ENCODE measurements around the gene PCDHB12. TPM values are rescaled to one million over a fixed set of nuclear protein-coding genes. Genes with fewer than 3 reads are reported as not detected.
"Not testable (repeated sequence)": the region's sequence is repeated elsewhere in the genome, so short reads cannot be mapped to it uniquely, and the experiment has no call there.

Gene PCDHB12
- total RNA-seq, 1 donor from 2014 or later: 1.7 TPM

DNA sequence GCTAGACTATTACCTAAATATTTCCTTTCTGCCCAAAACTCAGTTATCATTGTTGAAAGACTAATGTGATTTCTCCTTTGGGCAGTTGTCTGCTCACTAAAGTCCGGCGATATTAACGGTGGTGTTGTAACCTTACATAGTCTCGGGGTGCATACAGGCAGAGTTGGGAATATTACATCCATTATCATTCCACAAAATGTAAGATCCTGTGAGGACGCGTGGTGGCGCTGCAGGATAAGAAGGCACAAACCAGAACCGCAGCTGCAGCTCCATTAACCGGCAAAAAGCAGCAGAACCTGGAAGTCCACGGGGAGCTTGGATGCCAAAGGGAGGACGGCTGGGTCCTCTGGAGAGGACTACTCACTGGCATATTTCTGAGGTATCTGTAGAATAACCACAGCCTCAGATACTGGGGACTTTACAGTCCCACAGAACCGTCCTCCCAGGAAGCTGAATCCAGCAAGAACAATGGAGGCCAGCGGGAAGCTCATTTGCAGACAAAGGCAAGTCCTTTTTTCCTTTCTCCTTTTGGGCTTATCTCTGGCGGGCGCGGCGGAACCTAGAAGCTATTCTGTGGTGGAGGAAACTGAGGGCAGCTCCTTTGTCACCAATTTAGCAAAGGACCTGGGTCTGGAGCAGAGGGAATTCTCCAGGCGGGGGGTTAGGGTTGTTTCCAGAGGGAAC lies 5.3 kb downstream of the PCDHB12 start, which contains the start of gene PCDHB13:
TSS of gene PCDHB13 (plus strand) at position 264 of the 684 bp plus-strand sequence. CDS start at position 469, 205 bp downstream.
- not testable (repeated sequence) for H3K27ac Mint-ChIP-seq (ENCODE audit: unreplicated experiment); H3K4me1 Mint-ChIP-seq (ENCODE audit: low read depth); H3K27me3 Mint-ChIP-seq (ENCODE audit: low read depth); DNase-seq (ENCODE audit: low spot score)
- peak within 1 kb of the TSS; percentile 36 for H3K4me3 Mint-ChIP-seq (ENCODE audit: unreplicated experiment)
- H3K36me3 Mint-ChIP-seq (ENCODE audit: low read depth): peaks cover 19% of the 10 kb centered on the region
- TF ChIP-seq CTCF (IDR thresholded peaks at IDR 0.05): peak; percentile 31
- peaks cover 63% of the 10 kb centered on the region for H3K9me3 Mint-ChIP-seq (ENCODE audit: low read depth)

DNA sequence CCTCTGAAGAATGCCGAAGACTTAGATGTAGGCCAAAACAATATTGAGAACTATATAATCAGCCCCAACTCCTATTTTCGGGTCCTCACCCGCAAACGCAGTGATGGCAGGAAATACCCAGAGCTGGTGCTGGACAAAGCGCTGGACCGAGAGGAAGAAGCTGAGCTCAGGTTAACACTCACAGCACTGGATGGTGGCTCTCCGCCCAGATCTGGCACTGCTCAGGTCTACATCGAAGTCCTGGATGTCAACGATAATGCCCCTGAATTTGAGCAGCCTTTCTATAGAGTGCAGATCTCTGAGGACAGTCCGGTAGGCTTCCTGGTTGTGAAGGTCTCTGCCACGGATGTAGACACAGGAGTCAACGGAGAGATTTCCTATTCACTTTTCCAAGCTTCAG lies 6.1 kb downstream of the PCDHB12 start:
- H3K9me3 Mint-ChIP-seq (ENCODE audit: low read depth): peaks cover 63% of the 10 kb centered on the region
- not testable (repeated sequence) for DNase-seq (ENCODE audit: low spot score); H3K4me3 Mint-ChIP-seq (ENCODE audit: unreplicated experiment); H3K27me3 Mint-ChIP-seq (ENCODE audit: low read depth); H3K4me1 Mint-ChIP-seq (ENCODE audit: low read depth); H3K27ac Mint-ChIP-seq (ENCODE audit: unreplicated experiment)
- H3K36me3 Mint-ChIP-seq (ENCODE audit: low read depth): peaks cover 22% of the 10 kb centered on the region

- Mint-ChIP-seq H3K9me3 (ENCODE audit: low read depth) (peaks cover 66% of the 10 kb centered on the region), H3K36me3 (ENCODE audit: low read depth) (peaks cover 24% of the 10 kb centered on the region)
- not testable (repeated sequence) for H3K27me3 Mint-ChIP-seq (ENCODE audit: low read depth); H3K4me3 Mint-ChIP-seq (ENCODE audit: unreplicated experiment); DNase-seq (ENCODE audit: low spot score); H3K4me1 Mint-ChIP-seq (ENCODE audit: low read depth); H3K27ac Mint-ChIP-seq (ENCODE audit: unreplicated experiment)
Measured at GRCh38 chr5:141215504-141215903, 7.0 kb downstream of the PCDHB12 start.

DNA sequence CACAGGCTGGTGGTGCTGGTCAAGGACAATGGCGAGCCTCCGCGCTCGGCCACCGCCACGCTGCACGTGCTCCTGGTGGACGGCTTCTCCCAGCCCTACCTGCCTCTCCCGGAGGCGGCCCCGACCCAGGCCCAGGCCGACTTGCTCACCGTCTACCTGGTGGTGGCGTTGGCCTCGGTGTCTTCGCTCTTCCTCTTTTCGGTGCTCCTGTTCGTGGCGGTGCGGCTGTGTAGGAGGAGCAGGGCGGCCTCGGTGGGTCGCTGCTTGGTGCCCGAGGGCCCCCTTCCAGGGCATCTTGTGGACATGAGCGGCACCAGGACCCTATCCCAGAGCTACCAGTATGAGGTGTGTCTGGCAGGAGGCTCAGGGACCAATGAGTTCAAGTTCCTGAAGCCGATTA lies 7.5 kb downstream of the PCDHB12 start:
- not testable (repeated sequence) for H3K4me1 Mint-ChIP-seq (ENCODE audit: low read depth); H3K4me3 Mint-ChIP-seq (ENCODE audit: unreplicated experiment); H3K27ac Mint-ChIP-seq (ENCODE audit: unreplicated experiment); DNase-seq (ENCODE audit: low spot score); H3K27me3 Mint-ChIP-seq (ENCODE audit: low read depth)
- Mint-ChIP-seq H3K9me3 (ENCODE audit: low read depth) (peaks cover 68% of the 10 kb centered on the region), H3K36me3 (ENCODE audit: low read depth) (peaks cover 22% of the 10 kb centered on the region)

GRCh38 chr5:141223112-141223783 lies 14.7 kb downstream of the PCDHB12 start, which contains the start of gene PCDHB14:
PCDHB14 (plus strand) TSS chr5:141223343; CDS start chr5:141223506, 163 bp downstream.
- H3K9me3 Mint-ChIP-seq (ENCODE audit: low read depth): peaks cover 71% of the 10 kb centered on the region
- H3K27ac Mint-ChIP-seq (ENCODE audit: unreplicated experiment): no peak within 1 kb of the TSS
- peaks cover 34% of the 10 kb centered on the region for H3K36me3 Mint-ChIP-seq (ENCODE audit: low read depth)
- H3K4me1 Mint-ChIP-seq (ENCODE audit: low read depth): peaks cover 7% of the 10 kb centered on the region
- H3K4me3 Mint-ChIP-seq (ENCODE audit: unreplicated experiment): peak within 1 kb of the TSS; percentile 62
- peak; percentile 72 for TF ChIP-seq CTCF (IDR thresholded peaks at IDR 0.05)
- DNase-seq (ENCODE audit: low spot score): no peak
- no peaks in the 10 kb centered on the region for H3K27me3 Mint-ChIP-seq (ENCODE audit: low read depth)

GRCh38 chr5:141224844-141225243 lies 16.3 kb downstream of the PCDHB12 start:
- not testable (repeated sequence) for H3K27ac Mint-ChIP-seq (ENCODE audit: unreplicated experiment); H3K27me3 Mint-ChIP-seq (ENCODE audit: low read depth); H3K4me1 Mint-ChIP-seq (ENCODE audit: low read depth); H3K4me3 Mint-ChIP-seq (ENCODE audit: unreplicated experiment); DNase-seq (ENCODE audit: low spot score)
- H3K36me3 Mint-ChIP-seq (ENCODE audit: low read depth): peaks cover 25% of the 10 kb centered on the region
- peaks cover 61% of the 10 kb centered on the region for H3K9me3 Mint-ChIP-seq (ENCODE audit: low read depth)

- H3K4me1 Mint-ChIP-seq (ENCODE audit: low read depth); DNase-seq (ENCODE audit: low spot score); H3K27ac Mint-ChIP-seq (ENCODE audit: unreplicated experiment); H3K4me3 Mint-ChIP-seq (ENCODE audit: unreplicated experiment); H3K27me3 Mint-ChIP-seq (ENCODE audit: low read depth): not testable (repeated sequence)
- H3K9me3 Mint-ChIP-seq (ENCODE audit: low read depth): peaks cover 59% of the 10 kb centered on the region
- H3K36me3 Mint-ChIP-seq (ENCODE audit: low read depth): peaks cover 25% of the 10 kb centered on the region
Measured at GRCh38 chr5:141225421-141225820, 16.9 kb downstream of the PCDHB12 start.
